Suprapubic skin (tissue), 4 donors: ENCODE measurements around the gene FBLN1. TPM values are rescaled to one million over a fixed set of nuclear protein-coding genes. Genes with fewer than 3 reads are reported as not detected.

Source experiments
- DNase-seq, 2 donors: peaks; one replicate each; pipeline ENCODE4 v3.0.0-alpha.2; 2019; ENCODE audit warnings: low spot score in 2 of 2
- H3K27ac ChIP-seq: fragments of 200-600 bp; sonication (generic); one replicate; pipeline ENCODE4 v1.5.1; 2019
- H3K27me3 ChIP-seq: fragments of 200-600 bp; sonication (generic); one replicate; pipeline ENCODE4 v1.5.1; 2019
- H3K36me3 ChIP-seq: fragments of 200-600 bp; sonication (generic); one replicate; pipeline ENCODE4 v1.5.1; 2019
- H3K4me1 ChIP-seq: fragments of 200-600 bp; sonication (generic); one replicate; pipeline ENCODE4 v1.5.1; 2019
- H3K4me3 ChIP-seq: fragments of 200-600 bp; sonication (generic); one replicate; pipeline ENCODE4 v1.5.1; 2019; ENCODE audit warnings: mild to moderate bottlenecking
- H3K9me3 ChIP-seq: fragments of 200-600 bp; sonication (generic); one replicate; pipeline ENCODE4 v1.5.1; 2019
- EP300 ChIP-seq: sonication (generic); formaldehyde crosslinking; IDR thresholded peaks from one replicate; pipeline ENCODE4 v1.6.1; 2017; ENCODE audit warnings: antibody characterized with exemption
- POLR2A ChIP-seq, 2 donors: fragments of 450-650 bp; IDR thresholded peaks; one replicate each; pipeline ENCODE4 v1.6.1; 2017; ENCODE audit warnings: antibody characterized with exemption in 2 of 2, mild to moderate bottlenecking in 2 of 2, moderate library complexity in 2 of 2
- POLR2AphosphoS5 ChIP-seq, 3 donors: sonication (generic); formaldehyde crosslinking; IDR thresholded peaks; one replicate each; pipeline ENCODE4 v1.6.1; 2017; ENCODE audit warnings: antibody characterized with exemption in 3 of 3
- WGBS: methylation state at CpG from one replicate; pipeline ENCODE4 v1.1.5; 2018; 5-methylcytosine and 5-hydroxymethylcytosine counted together
- total RNA-seq, 4 donors: library from RNA; depleted of rRNA; stranded (reverse); fragments of >200 nt; gene quantifications; one replicate each; pipeline ENCODE4 v1.1.0, GENCODE V29; 2016
- TF ChIP-seq, protein P1 (sequence below), 2 donors: fragments of 200-600 bp in 1 of 2; fragments of 450-650 bp in 1 of 2; sonication (generic) in 1 of 2; IDR thresholded peaks; one replicate each; pipeline ENCODE4 v1.5.1; 2016 to 2019; ENCODE audit warnings: antibody characterized with exemption in 2 of 2, mild to moderate bottlenecking in 1 of 2, moderate library complexity in 1 of 2

FBLN1 gene
- total RNA-seq, 4 donors from 2014 or later: 111 to 174 (median 139) TPM

- Histone ChIP-seq H3K9me3 (no peaks in the 10 kb centered on the region), H3K27me3 (peaks cover 24% of the 10 kb centered on the region), H3K4me3 (peak overlapping the region; percentile 9), H3K36me3 (no peaks in the 10 kb centered on the region), H3K4me1 (peaks cover 36% of the 10 kb centered on the region), H3K27ac (peak overlapping the region; percentile 65)
- 77% methylated on average over 3 of the region's 3 CpGs for WGBS
- TF ChIP-seq, protein P1, sequence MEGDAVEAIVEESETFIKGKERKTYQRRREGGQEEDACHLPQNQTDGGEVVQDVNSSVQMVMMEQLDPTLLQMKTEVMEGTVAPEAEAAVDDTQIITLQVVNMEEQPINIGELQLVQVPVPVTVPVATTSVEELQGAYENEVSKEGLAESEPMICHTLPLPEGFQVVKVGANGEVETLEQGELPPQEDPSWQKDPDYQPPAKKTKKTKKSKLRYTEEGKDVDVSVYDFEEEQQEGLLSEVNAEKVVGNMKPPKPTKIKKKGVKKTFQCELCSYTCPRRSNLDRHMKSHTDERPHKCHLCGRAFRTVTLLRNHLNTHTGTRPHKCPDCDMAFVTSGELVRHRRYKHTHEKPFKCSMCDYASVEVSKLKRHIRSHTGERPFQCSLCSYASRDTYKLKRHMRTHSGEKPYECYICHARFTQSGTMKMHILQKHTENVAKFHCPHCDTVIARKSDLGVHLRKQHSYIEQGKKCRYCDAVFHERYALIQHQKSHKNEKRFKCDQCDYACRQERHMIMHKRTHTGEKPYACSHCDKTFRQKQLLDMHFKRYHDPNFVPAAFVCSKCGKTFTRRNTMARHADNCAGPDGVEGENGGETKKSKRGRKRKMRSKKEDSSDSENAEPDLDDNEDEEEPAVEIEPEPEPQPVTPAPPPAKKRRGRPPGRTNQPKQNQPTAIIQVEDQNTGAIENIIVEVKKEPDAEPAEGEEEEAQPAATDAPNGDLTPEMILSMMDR (IDR thresholded peaks at IDR 0.05): no peak
- TF ChIP-seq POLR2A (IDR thresholded peaks at IDR 0.05) (no peak), EP300 (no peak), POLR2AphosphoS5 (IDR thresholded peaks at IDR 0.05) (no peak)
- no peak for DNase-seq
These were observed 2.9 kb upstream of the FBLN1 start for GRCh38 chr22:45499746-45500145.

DNA sequence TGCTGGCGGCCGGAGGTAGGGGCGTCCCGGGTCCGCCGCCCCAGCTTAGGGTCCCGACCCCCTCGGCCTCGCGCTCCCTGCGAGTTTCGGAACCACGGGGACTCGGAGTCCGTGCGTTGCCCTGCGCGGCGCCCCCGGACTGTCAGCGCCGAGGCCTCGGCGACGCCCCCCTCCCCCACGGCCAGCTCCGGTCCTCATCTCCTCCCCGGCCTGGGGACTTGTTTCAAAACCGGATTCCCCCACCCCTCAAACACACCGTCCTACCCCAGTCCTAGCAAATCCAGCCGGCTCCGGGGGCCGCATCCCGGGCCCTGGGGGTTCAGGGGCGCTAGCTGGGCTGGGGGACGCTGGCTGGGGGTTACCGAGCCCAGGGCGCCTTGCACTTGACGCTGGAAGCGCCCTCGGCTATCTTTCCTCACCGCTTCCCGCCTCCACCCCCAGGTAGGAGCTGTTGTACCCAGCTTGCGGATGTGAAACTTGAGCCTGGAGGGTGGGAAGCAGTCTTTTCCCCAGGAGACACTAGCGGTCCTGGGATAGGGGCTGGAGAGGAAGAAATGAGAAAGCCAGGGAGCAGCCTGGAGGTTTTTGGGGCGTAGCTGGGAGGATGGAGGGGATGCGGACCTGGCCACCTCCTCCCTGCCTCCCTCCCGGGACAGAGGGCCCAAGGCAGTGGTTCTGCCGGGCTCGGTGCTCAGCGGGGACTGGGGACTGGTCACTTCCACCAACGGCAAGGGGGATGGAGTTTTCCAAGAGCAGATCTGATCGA, 550 bp downstream of the FBLN1 start:
- Histone ChIP-seq H3K27me3 (peaks cover 24% of the 10 kb centered on the region), H3K4me1 (peaks cover 42% of the 10 kb centered on the region), H3K4me3 (peak overlapping the region; percentile 64), H3K27ac (peak overlapping the region; percentile 81), H3K36me3 (no peaks in the 10 kb centered on the region), H3K9me3 (no peaks in the 10 kb centered on the region)
- WGBS: 11% methylated on average over 24 of the region's 53 CpGs
- TF ChIP-seq EP300: no peak
- TF ChIP-seq, protein P1 (IDR thresholded peaks at IDR 0.05): no peak
- no peak for TF ChIP-seq POLR2A (IDR thresholded peaks at IDR 0.05)
- no peak for TF ChIP-seq POLR2AphosphoS5 (IDR thresholded peaks at IDR 0.05)
- DNase-seq: no peak

DNA sequence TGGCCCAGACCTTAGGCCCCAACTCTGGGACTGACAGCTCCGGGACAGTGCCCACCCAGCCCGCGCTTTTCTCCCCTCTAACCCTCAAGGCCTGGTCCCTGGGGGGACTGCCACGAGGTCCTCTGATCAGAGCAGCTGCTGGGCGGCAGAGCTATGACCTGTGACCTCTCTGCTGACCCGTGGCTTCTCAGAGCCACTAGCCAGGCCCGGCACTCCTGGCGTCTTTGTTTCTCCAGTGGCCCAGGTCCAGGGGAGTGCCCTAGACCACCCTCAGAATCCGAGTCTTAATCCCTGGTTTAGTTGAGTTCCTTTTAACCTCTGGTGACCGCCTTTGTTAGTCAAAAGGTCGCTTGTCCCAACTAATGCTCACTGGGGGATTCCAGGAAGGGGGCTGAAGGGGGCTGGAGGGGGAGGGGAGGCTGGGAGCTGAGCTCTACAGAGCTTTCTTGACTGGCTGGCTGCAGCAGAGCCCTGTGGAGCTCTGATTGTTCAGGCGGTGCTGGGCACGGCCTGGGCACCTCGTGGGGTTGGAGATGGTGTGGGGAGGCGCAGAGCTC, 1.2 kb downstream of the FBLN1 start:
- Histone ChIP-seq H3K36me3 (no peaks in the 10 kb centered on the region), H3K27me3 (peaks cover 24% of the 10 kb centered on the region), H3K4me3 (peak overlapping the region; percentile 64), H3K4me1 (peaks cover 42% of the 10 kb centered on the region), H3K27ac (peak overlapping the region; percentile 81), H3K9me3 (no peaks in the 10 kb centered on the region)
- DNase-seq: no peak
- TF ChIP-seq, protein P1 (IDR thresholded peaks at IDR 0.05): no peak
- TF ChIP-seq EP300 (no peak), POLR2AphosphoS5 (IDR thresholded peaks at IDR 0.05) (no peak), POLR2A (IDR thresholded peaks at IDR 0.05) (no peak)
- 29% methylated on average over 10 of the region's 15 CpGs for WGBS

DNA sequence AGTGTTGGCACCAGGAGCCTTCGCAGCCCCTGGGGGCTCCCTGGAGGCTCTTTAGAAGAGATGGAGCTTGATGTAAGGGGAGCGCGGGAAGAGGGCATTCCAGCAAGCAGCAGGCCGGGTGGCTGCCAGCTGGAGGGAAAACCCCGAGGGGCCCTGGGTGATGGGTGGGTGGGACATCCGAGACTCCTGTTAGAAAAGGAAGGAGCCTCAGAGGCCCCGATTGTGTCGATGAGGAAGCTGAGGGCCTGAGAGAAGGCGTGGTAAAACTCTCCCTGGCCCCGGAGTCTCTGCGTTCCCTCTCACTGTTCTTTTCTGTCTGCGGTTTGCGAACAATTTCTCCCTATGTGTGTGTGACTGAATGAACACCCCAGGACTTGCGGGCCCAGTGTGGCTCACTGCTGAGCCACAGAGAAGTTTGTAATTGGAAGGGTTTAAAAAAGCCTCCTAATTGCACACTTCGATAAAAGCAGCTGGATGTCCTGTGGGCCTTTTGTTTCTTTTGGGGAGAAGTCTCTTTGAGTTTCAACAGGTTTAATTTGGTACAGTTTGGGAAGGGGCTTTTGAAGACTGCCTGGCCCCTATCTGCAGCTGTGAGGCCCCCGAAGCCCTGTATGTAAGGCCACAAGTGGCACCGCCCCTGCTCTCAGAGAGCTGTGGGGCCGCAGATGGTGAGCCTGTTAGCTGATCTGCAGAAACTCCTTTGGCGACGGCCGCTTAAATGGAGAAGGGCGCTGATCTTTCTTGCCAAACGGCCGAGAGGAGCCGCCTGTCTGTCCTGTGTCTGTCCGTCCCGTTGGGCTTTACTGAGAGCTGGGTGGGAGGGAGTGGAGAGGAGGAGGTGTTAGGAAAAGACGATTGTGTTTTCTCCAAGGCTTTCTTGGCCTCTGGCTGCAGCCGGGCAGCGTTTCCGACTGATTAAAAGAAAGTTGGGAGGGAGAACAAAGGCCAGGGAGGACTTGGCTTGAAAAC, 2.0 kb downstream of the FBLN1 start:
- peak in 1 of 3 donors; percentile 5 for TF ChIP-seq POLR2AphosphoS5 (IDR thresholded peaks at IDR 0.05)
- no peak for TF ChIP-seq POLR2A (IDR thresholded peaks at IDR 0.05)
- 21% methylated on average over 25 of the region's 31 CpGs for WGBS
- Histone ChIP-seq H3K9me3 (no peaks in the 10 kb centered on the region), H3K27ac (peak overlapping the region; percentile 81), H3K27me3 (peaks cover 24% of the 10 kb centered on the region), H3K4me1 (peaks cover 48% of the 10 kb centered on the region), H3K4me3 (peak overlapping the region; percentile 64), H3K36me3 (no peaks in the 10 kb centered on the region)
- no peak for DNase-seq

DNA sequence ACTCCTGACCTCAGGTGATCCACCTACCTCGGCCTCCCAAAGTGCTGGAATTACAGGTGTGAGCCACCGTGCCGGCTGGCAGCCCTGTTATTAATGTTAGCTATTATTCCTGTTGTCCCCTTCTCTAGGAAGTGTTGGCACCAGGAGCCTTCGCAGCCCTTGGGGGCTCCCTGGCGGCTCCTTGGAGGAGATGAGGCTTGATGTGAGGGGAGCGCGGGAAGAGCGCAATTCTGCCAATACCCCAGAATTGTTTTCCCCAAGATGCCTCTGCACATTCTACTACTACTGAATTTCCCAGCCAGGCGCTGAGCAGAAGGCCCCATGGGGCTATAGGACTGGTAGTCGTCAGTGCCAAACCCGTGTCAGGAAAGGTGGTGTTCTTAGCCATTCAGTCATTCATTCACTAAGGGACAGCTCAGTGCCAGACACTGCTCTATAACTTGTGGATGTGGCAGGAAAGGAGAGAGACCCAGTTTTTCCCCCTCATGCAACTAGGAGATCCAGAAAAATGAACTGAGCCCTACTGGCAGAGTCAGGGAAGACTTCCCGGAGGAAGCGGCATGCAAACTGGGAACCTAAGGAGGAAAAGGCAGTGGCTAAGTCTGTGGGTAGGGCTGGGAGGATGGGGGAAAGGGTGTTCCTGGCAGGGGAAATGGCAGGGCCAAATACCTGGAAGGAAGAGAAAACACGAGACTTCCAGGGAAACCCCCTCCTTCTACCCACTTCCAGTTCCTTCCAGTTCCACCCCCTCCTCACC, 3.5 kb downstream of the FBLN1 start:
- TF ChIP-seq EP300 (no peak), POLR2A (IDR thresholded peaks at IDR 0.05) (no peak), POLR2AphosphoS5 (IDR thresholded peaks at IDR 0.05) (no peak)
- TF ChIP-seq, protein P1 (IDR thresholded peaks at IDR 0.05): no peak
- WGBS: 88% methylated on average over 12 of the region's 14 CpGs
- H3K36me3 ChIP-seq: no peaks in the 10 kb centered on the region
- peak overlapping the region; percentile 49 for H3K27ac ChIP-seq
- H3K4me3 ChIP-seq: peak overlapping the region; percentile 64
- no peak for DNase-seq
- peaks cover 56% of the 10 kb centered on the region for H3K4me1 ChIP-seq
- H3K9me3 ChIP-seq: no peaks in the 10 kb centered on the region
- H3K27me3 ChIP-seq: peaks cover 24% of the 10 kb centered on the region
